ENCODE measurements around the gene MPDU1.

The MPDU1 gene

GRCh38 chr17:7583253-7584109 lies at the start of gene MPDU1:
Gene MPDU1, plus strand, starts transcription at chr17:7583852. Its CDS starts 11 bp downstream, at chr17:7583863.
- DNase-seq = peak; percentile 57 to 86

GRCh38 chr17:7538050-7538449 lies 45.6 kb upstream of the MPDU1 start:
- DNase-seq = no peak

GRCh38 chr17:7538891-7539545 lies 44.6 kb upstream of the MPDU1 start:
- DNase-seq = no peak

GRCh38 chr17:7541074-7541621 lies 42.5 kb upstream of the MPDU1 start:
- DNase-seq = no peak

- no peak for DNase-seq
These were observed 38.7 kb upstream of the MPDU1 start for GRCh38 chr17:7544911-7545310.

- DNase-seq = no peak
These were observed 34.9 kb upstream of the MPDU1 start, which contains the start of gene TNFSF12 for GRCh38 chr17:7548585-7549400. Gene TNFSF12, plus strand, starts transcription at chr17:7549058. Its CDS starts 96 bp downstream, at chr17:7549154.

- no peak for DNase-seq
These were observed 34.1 kb upstream of the MPDU1 start for GRCh38 chr17:7549401-7550055.

GRCh38 chr17:7550344-7550743 lies 33.3 kb upstream of the MPDU1 start:
- DNase-seq = no peak

GRCh38 chr17:7551396-7551795 lies 32.3 kb upstream of the MPDU1 start:
- no peak for DNase-seq

- no peak for DNase-seq
These were observed 31.0 kb upstream of the MPDU1 start for GRCh38 chr17:7552621-7553051.

- no peak for DNase-seq
These were observed 30.3 kb upstream of the MPDU1 start for GRCh38 chr17:7553356-7553755.

GRCh38 chr17:7555320-7555948 lies 28.2 kb upstream of the MPDU1 start:
- DNase-seq = no peak

GRCh38 chr17:7556627-7557026 lies 27.0 kb upstream of the MPDU1 start:
- DNase-seq = no peak

- DNase-seq = no peak
These were observed 26.4 kb upstream of the MPDU1 start for GRCh38 chr17:7557147-7557764.

- DNase-seq = peak in 1 of 2 experiments; percentile 36
These were observed 25.7 kb upstream of the MPDU1 start for GRCh38 chr17:7557775-7558543.

- DNase-seq = no peak
These were observed 24.9 kb upstream of the MPDU1 start, which contains the start of gene TNFSF13 for GRCh38 chr17:7558544-7559319. Gene TNFSF13, plus strand, starts transcription at chr17:7558750. Its CDS starts 290 bp downstream, at chr17:7559040.

- DNase-seq = no peak
These were observed 24.1 kb upstream of the MPDU1 start for GRCh38 chr17:7559320-7560171.
